WTC11 (cell line): Measurements from ENCODE around the gene RPS6KA2. TPM values are rescaled to one million over a fixed set of nuclear protein-coding genes. Genes with fewer than 3 reads are reported as not detected.
A peak's percentile ranks its signal among the peaks of the same experiment; 100 is the strongest.

Experiments used
- ATAC-seq: fragments of 200-7000 bp; cut with Tn5 transposase; 2 replicates; pipeline ENCODE4 v1.10.0; 2021; ENCODE audit warnings: mild to moderate bottlenecking, moderate library complexity
- CTCF ChIA-PET: fragments of 300-600 bp; sonication (Branson Sonifier 250); formaldehyde crosslinking; loops from one replicate; lab custom pipeline; 2021; ENCODE audit warnings: antibody characterized with exemption; lab: Charles Lee
- POLR2A ChIA-PET: fragments of 350-600 bp; sonication (Branson Sonifier 250); formaldehyde crosslinking; loops from one replicate; lab custom pipeline; 2021; ENCODE audit warnings: antibody characterized with exemption; lab: Charles Lee
- DNase-seq: peaks from one replicate; pipeline ENCODE4 v3.0.0; 2021; ENCODE audit warnings: low spot score
- H3K27ac Mint-ChIP-seq: 2 replicates; pipeline ENCODE4 v1.8.0; 2021; ENCODE audit warnings: mixed read lengths
- H3K27me3 Mint-ChIP-seq: 2 replicates; pipeline ENCODE4 v1.8.0; 2021; ENCODE audit warnings: low read depth, mild to moderate bottlenecking, moderate library complexity, mixed read lengths
- H3K36me3 Mint-ChIP-seq: 2 replicates; pipeline ENCODE4 v1.8.0; 2021; ENCODE audit warnings: mixed read lengths
- H3K4me1 Mint-ChIP-seq: 2 replicates; pipeline ENCODE4 v1.8.0; 2022; ENCODE audit warnings: mixed read lengths
- H3K4me3 Mint-ChIP-seq: 2 replicates; pipeline ENCODE4 v1.8.0; 2021; ENCODE audit warnings: mild to moderate bottlenecking, moderate library complexity, mixed read lengths
- H3K9me3 Mint-ChIP-seq: 2 replicates; pipeline ENCODE4 v1.8.0; 2021; ENCODE audit warnings: mixed read lengths
- FOXK1 ChIP-seq: sonication (generic); formaldehyde crosslinking; IDR thresholded peaks from 2 replicates; pipeline ENCODE4 v1.8.0; 2022; ENCODE audit warnings: mild to moderate bottlenecking, moderate library complexity, missing genetic modification reagents
- FOXP1 ChIP-seq: sonication (generic); formaldehyde crosslinking; IDR thresholded peaks from 2 replicates; pipeline ENCODE4 v1.8.0; 2022; ENCODE audit warnings: missing genetic modification reagents, mild to moderate bottlenecking, moderate library complexity, borderline replicate concordance
- GTF2I ChIP-seq: fragments of 250-450 bp; sonication (Bioruptor Pico); conservative IDR thresholded peaks from 2 replicates; pipeline ENCODE4 v1.4.0; 2021; ENCODE audit warnings: mild to moderate bottlenecking
- JAZF1 ChIP-seq: fragments of 250-450 bp; sonication (Bioruptor Pico); IDR thresholded peaks from 2 replicates; pipeline ENCODE4 v1.9.0; 2021; ENCODE audit warnings: moderate library complexity, mild to moderate bottlenecking, inconsistent platforms
- OVOL2 ChIP-seq: fragments of 250-450 bp; sonication (Bioruptor Pico); IDR thresholded peaks from 2 replicates; pipeline ENCODE4 v1.9.0; 2021; ENCODE audit warnings: mild to moderate bottlenecking, borderline replicate concordance
- RELA ChIP-seq: sonication (generic); formaldehyde crosslinking; IDR thresholded peaks from 2 replicates; pipeline ENCODE4 v1.8.1; 2022; ENCODE audit warnings: missing genetic modification reagents, mild to moderate bottlenecking, borderline replicate concordance
- STAT6 ChIP-seq: sonication (generic); formaldehyde crosslinking; conservative IDR thresholded peaks from 2 replicates; pipeline ENCODE4 v1.8.1; 2023; ENCODE audit warnings: mild to moderate bottlenecking, low read depth, missing genetic modification reagents, moderate library complexity
- TEAD1 ChIP-seq: sonication (generic); formaldehyde crosslinking; IDR thresholded peaks from 2 replicates; pipeline ENCODE4 v1.8.0; 2022; ENCODE audit warnings: mild to moderate bottlenecking, missing genetic modification reagents
- ZBTB21 ChIP-seq: sonication (generic); formaldehyde crosslinking; IDR thresholded peaks from 2 replicates; pipeline ENCODE4 v1.8.1; 2023; ENCODE audit warnings: mild to moderate bottlenecking, missing genetic modification reagents, borderline replicate concordance
- ZNF121 ChIP-seq: sonication (generic); formaldehyde crosslinking; IDR thresholded peaks from 2 replicates; pipeline ENCODE4 v1.8.0; 2023; ENCODE audit warnings: missing genetic modification reagents
- ZNF232 ChIP-seq: sonication (generic); formaldehyde crosslinking; IDR thresholded peaks from 2 replicates; pipeline ENCODE4 v1.8.0; 2022; ENCODE audit warnings: mild to moderate bottlenecking, missing genetic modification reagents
- total RNA-seq: library from RNA; stranded (reverse); gene quantifications from 3 replicates; pipeline ENCODE4 v1.2.3, GENCODE V29; 2021
- TF ChIP-seq, protein P1 (sequence below): sonication (generic); formaldehyde crosslinking; IDR thresholded peaks from 2 replicates; pipeline ENCODE4 v1.8.0; 2022; ENCODE audit warnings: mild to moderate bottlenecking, missing genetic modification reagents
- TF ChIP-seq, protein P2 (sequence below): sonication (generic); formaldehyde crosslinking; IDR thresholded peaks from 2 replicates; pipeline ENCODE4 v1.8.1; 2022; ENCODE audit warnings: mild to moderate bottlenecking, missing genetic modification reagents, moderate library complexity, borderline replicate concordance

The RPS6KA2 gene
- total RNA-seq, 1 experiment from 2014 or later, result 24.2 TPM

- CTCF ChIA-PET, result no interaction called here
- Mint-ChIP-seq H3K4me1 (peaks cover 4% of the 10 kb centered on the region; the same call in 1 of the 2 replicates), H3K27me3 (no peaks in the 10 kb centered on the region), H3K4me3 (no peak overlapping the region), H3K27ac (peak overlapping the region; percentile 32; the same call in 1 of the 2 replicates), H3K9me3 (peaks cover 6% of the 10 kb centered on the region; the same call in 1 of the 2 replicates), H3K36me3 (peaks cover 15% of the 10 kb centered on the region)
- DNase-seq (no peak), ATAC-seq (peak; percentile 55)
- POLR2A ChIA-PET, result no interaction called here
- TF ChIP-seq FOXP1 (0 out of 2 replicates have a peak, but pooled peaks have one; percentile 31), FOXK1 (CRISPR knock-in tag) (no peak)
Observed at GRCh38 chr6:166462461-166463135, 164.5 kb downstream of the RPS6KA2 start.

- peaks cover 6% of the 10 kb centered on the region; the same call in 1 of the 2 replicates for H3K9me3 Mint-ChIP-seq
- peaks cover 15% of the 10 kb centered on the region for H3K36me3 Mint-ChIP-seq
- TF ChIP-seq ZNF232 (CRISPR knock-in tag) (no peak), ZBTB21 (CRISPR knock-in tag) (no peak)
- no peak overlapping the region for H3K27ac Mint-ChIP-seq
- CTCF ChIA-PET, result interaction anchor here (1.0 kb wide), 1 partner anchor 20 kb away, joined by 3 read pairs; no protein-coding TSS in a partner anchor
- H3K4me1 Mint-ChIP-seq, result peaks cover 4% of the 10 kb centered on the region; the same call in 1 of the 2 replicates
- H3K4me3 Mint-ChIP-seq, result no peak overlapping the region
- DNase-seq, result no peak
- POLR2A ChIA-PET, result no interaction called here
- no peaks in the 10 kb centered on the region for H3K27me3 Mint-ChIP-seq
- ATAC-seq, result no peak
Observed at GRCh38 chr6:166461821-166462460, 165.1 kb downstream of the RPS6KA2 start.

- no peak; the same call in 1 of the 2 replicates for ATAC-seq
- no peak overlapping the region for H3K4me3 Mint-ChIP-seq
- peaks cover 6% of the 10 kb centered on the region; the same call in 1 of the 2 replicates for H3K9me3 Mint-ChIP-seq
- peaks cover 15% of the 10 kb centered on the region for H3K36me3 Mint-ChIP-seq
- peaks cover 4% of the 10 kb centered on the region; the same call in 1 of the 2 replicates for H3K4me1 Mint-ChIP-seq
- ChIA-PET CTCF (interaction anchor here (1.0 kb wide), 1 partner anchor 19 kb away, joined by 3 read pairs; no protein-coding TSS in a partner anchor), POLR2A (no interaction called here)
- TF ChIP-seq RELA (CRISPR knock-in tag) (no peak), JAZF1 (no peak), STAT6 (no peak), GTF2I (no peak), TEAD1 (CRISPR knock-in tag) (no peak), ZNF121 (CRISPR knock-in tag) (no peak), OVOL2 (CRISPR knock-in tag) (no peak)
- TF ChIP-seq, protein P1, sequence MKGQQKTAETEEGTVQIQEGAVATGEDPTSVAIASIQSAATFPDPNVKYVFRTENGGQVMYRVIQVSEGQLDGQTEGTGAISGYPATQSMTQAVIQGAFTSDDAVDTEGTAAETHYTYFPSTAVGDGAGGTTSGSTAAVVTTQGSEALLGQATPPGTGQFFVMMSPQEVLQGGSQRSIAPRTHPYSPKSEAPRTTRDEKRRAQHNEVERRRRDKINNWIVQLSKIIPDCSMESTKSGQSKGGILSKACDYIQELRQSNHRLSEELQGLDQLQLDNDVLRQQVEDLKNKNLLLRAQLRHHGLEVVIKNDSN, result no peak
- TF ChIP-seq, protein P2, sequence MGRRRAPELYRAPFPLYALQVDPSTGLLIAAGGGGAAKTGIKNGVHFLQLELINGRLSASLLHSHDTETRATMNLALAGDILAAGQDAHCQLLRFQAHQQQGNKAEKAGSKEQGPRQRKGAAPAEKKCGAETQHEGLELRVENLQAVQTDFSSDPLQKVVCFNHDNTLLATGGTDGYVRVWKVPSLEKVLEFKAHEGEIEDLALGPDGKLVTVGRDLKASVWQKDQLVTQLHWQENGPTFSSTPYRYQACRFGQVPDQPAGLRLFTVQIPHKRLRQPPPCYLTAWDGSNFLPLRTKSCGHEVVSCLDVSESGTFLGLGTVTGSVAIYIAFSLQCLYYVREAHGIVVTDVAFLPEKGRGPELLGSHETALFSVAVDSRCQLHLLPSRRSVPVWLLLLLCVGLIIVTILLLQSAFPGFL (CRISPR knock-in tag), result no peak
- no peak for DNase-seq
- no peaks in the 10 kb centered on the region for H3K27me3 Mint-ChIP-seq
- H3K27ac Mint-ChIP-seq, result peak overlapping the region; percentile 53; the same call in 1 of the 2 replicates
Observed at GRCh38 chr6:166460473-166461437, 166.3 kb downstream of the RPS6KA2 start.
